ENCODE measurements around the gene TBX2. TPM values are rescaled to one million over a fixed set of nuclear protein-coding genes. Genes with fewer than 3 reads are reported as not detected.
A peak's percentile ranks its signal among the peaks of the same experiment; 100 is the strongest.

Gene TBX2
- total and polyA plus RNA-seq, 2 of the 13 experiments (the other 11 are each of a cell fraction or from before 2014, with no cell fraction given) = 2.8 to 15.3 TPM

GRCh38 chr17:61363601-61364462, 35.8 kb upstream of the TBX2 start (continued):
- TF ChIP-seq ZFAT (CRISPR knock-in tag; conservative IDR thresholded peaks at IDR 0.05) (no peak), ZNF674 (CRISPR knock-in tag; IDR thresholded peaks at IDR 0.05; ENCODE audit: low read depth) (no peak), ZBTB38 (CRISPR knock-in tag; IDR thresholded peaks at IDR 0.05) (peak; percentile 53; the same call in 1 of the 2 replicates), ZBTB4 (CRISPR knock-in tag; IDR thresholded peaks at IDR 0.05; ENCODE audit: borderline replicate concordance) (peak; percentile 93; the same call in 1 of the 2 replicates), ZNF562 (CRISPR knock-in tag; IDR thresholded peaks at IDR 0.05; ENCODE audit: borderline replicate concordance) (no peak), PCBP2 (optimal IDR thresholded peaks at IDR 0.05; ENCODE audit: low read depth, low read length, poor library complexity, severe bottlenecking) (no peak), SRSF1 (optimal IDR thresholded peaks at IDR 0.05; ENCODE audit: low read depth, low read length) (no peak), SCMH1 (CRISPR knock-in tag; IDR thresholded peaks at IDR 0.05; ENCODE audit: borderline replicate concordance) (no peak), ZNF335 (CRISPR knock-in tag; IDR thresholded peaks at IDR 0.05) (no peak), SMAD9 (CRISPR knock-in tag; IDR thresholded peaks at IDR 0.05) (no peak), ZNF841 (CRISPR knock-in tag; IDR thresholded peaks at IDR 0.05; ENCODE audit: borderline replicate concordance) (no peak), ZNF557 (CRISPR knock-in tag; IDR thresholded peaks at IDR 0.05) (no peak), ZBTB7B (CRISPR knock-in tag; IDR thresholded peaks at IDR 0.05) (peak; percentile 66), ZNF510 (CRISPR knock-in tag; IDR thresholded peaks at IDR 0.05; ENCODE audit: low read depth) (no peak), BHLHE40 (IDR thresholded peaks at IDR 0.05; ENCODE audit: low read length) (no peak), ZBTB14 (CRISPR knock-in tag; IDR thresholded peaks at IDR 0.05) (no peak), NFIB (CRISPR knock-in tag; IDR thresholded peaks at IDR 0.05; ENCODE audit: borderline replicate concordance) (no peak), ZEB1 (IDR thresholded peaks at IDR 0.05; ENCODE audit: insufficient replicate concordance, low read depth) (peak; percentile 88), ZNF530 (CRISPR knock-in tag; IDR thresholded peaks at IDR 0.05; ENCODE audit: low read depth) (no peak), TERF1 (CRISPR knock-in tag; IDR thresholded peaks at IDR 0.05) (no peak), ZNF549 (CRISPR knock-in tag; IDR thresholded peaks at IDR 0.05) (no peak), ZBTB44 (CRISPR knock-in tag; IDR thresholded peaks at IDR 0.05) (no peak)
